ENCODE measurements around the gene ZNF469.

Gene ZNF469

GRCh38 chr16:88389621-88390160, 6.9 kb downstream of the ZNF469 start:
- TF ChIP-seq CTCF (conservative IDR thresholded peaks at IDR 0.05; ENCODE audit: low read depth, low read length): no peak
- H3K4me3 ChIP-seq (ENCODE audit: low read depth, low read length): no peak overlapping the region

GRCh38 chr16:88390265-88390664, 7.5 kb downstream of the ZNF469 start:
- H3K4me3 ChIP-seq (ENCODE audit: low read depth, low read length): no peak overlapping the region
- no peak for DNase-seq (ENCODE audit: low read depth)
- TF ChIP-seq CTCF (conservative IDR thresholded peaks at IDR 0.05; ENCODE audit: low read depth, low read length): no peak

More at GRCh38 chr16:88389621-88390160, 6.9 kb downstream of the ZNF469 start:
- DNase-seq (ENCODE audit: low read depth): no peak

GRCh38 chr16:88390735-88391134, 8.0 kb downstream of the ZNF469 start:
- no peak for TF ChIP-seq CTCF (conservative IDR thresholded peaks at IDR 0.05; ENCODE audit: low read depth, low read length)
- no peak overlapping the region for H3K4me3 ChIP-seq (ENCODE audit: low read depth, low read length)
- no peak for DNase-seq (ENCODE audit: low read depth)

GRCh38 chr16:88391144-88391850, 8.5 kb downstream of the ZNF469 start:
- DNase-seq (ENCODE audit: low read depth): no peak
- no peak overlapping the region for H3K4me3 ChIP-seq (ENCODE audit: low read depth, low read length)
- TF ChIP-seq CTCF (conservative IDR thresholded peaks at IDR 0.05; ENCODE audit: low read depth, low read length): no peak

- no peak for TF ChIP-seq CTCF (conservative IDR thresholded peaks at IDR 0.05; ENCODE audit: low read depth, low read length)
- no peak for DNase-seq (ENCODE audit: low read depth)
- H3K4me3 ChIP-seq (ENCODE audit: low read depth, low read length): no peak overlapping the region
These were observed 9.4 kb downstream of the ZNF469 start for GRCh38 chr16:88392111-88392510.

GRCh38 chr16:88392616-88393015, 9.9 kb downstream of the ZNF469 start:
- no peak for TF ChIP-seq CTCF (conservative IDR thresholded peaks at IDR 0.05; ENCODE audit: low read depth, low read length)
- no peak overlapping the region for H3K4me3 ChIP-seq (ENCODE audit: low read depth, low read length)

GRCh38 chr16:88393034-88393433, 10.3 kb downstream of the ZNF469 start:
- DNase-seq (ENCODE audit: low read depth): no peak
- no peak for TF ChIP-seq CTCF (conservative IDR thresholded peaks at IDR 0.05; ENCODE audit: low read depth, low read length)
- no peak overlapping the region for H3K4me3 ChIP-seq (ENCODE audit: low read depth, low read length)

More at GRCh38 chr16:88392616-88393015, 9.9 kb downstream of the ZNF469 start:
- DNase-seq (ENCODE audit: low read depth): no peak

All from choroid plexus epithelial cell (primary cell).